ENCODE results near the gene ADAR. TPM values are rescaled to one million over a fixed set of nuclear protein-coding genes. Genes with fewer than 3 reads are reported as not detected.

ADAR gene
- total RNA-seq, 3 donors from 2014 or later, result 127 to 149 (median 137) TPM

- Histone ChIP-seq H3K9me3 (no peaks in the 10 kb centered on the region), H3K4me3 (no peak overlapping the region), H3K4me1 (ENCODE audit: low read depth) (no peaks in the 10 kb centered on the region), H3K36me3 (ENCODE audit: low read depth) (peaks cover 24% of the 10 kb centered on the region)
- DNase-seq (no peak), ATAC-seq (no peak)
- TF ChIP-seq, protein P1, sequence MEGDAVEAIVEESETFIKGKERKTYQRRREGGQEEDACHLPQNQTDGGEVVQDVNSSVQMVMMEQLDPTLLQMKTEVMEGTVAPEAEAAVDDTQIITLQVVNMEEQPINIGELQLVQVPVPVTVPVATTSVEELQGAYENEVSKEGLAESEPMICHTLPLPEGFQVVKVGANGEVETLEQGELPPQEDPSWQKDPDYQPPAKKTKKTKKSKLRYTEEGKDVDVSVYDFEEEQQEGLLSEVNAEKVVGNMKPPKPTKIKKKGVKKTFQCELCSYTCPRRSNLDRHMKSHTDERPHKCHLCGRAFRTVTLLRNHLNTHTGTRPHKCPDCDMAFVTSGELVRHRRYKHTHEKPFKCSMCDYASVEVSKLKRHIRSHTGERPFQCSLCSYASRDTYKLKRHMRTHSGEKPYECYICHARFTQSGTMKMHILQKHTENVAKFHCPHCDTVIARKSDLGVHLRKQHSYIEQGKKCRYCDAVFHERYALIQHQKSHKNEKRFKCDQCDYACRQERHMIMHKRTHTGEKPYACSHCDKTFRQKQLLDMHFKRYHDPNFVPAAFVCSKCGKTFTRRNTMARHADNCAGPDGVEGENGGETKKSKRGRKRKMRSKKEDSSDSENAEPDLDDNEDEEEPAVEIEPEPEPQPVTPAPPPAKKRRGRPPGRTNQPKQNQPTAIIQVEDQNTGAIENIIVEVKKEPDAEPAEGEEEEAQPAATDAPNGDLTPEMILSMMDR (IDR thresholded peaks at IDR 0.05), result no peak
- intact Hi-C loops (cut with DNase I, micrococcal nuclease), result no loop called here
Measured at GRCh38 chr1:154598871-154599635, 8.9 kb downstream of the ADAR start.

DNA sequence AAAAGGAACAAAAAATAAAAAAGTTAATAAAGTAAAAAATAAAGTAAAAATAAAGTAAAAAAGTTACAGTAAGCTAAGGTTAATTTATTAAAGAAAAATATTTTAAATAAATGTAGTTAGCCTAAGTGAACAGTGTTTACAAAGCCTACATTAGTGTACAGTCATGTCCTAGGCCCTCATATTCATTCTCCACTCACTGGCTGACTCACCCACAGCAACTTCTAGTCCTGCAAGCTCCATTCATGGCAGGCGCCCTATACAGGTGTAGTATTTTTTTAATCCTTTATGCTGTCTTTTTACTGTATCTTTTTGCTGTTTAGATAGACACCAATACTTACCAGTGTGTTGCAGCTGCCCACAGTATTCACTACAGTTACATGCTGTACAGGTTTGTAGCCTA, 12.4 kb downstream of the ADAR start:
- ATAC-seq, result no peak
- Histone ChIP-seq H3K36me3 (ENCODE audit: low read depth) (peaks cover 22% of the 10 kb centered on the region), H3K4me3 (no peak overlapping the region), H3K9me3 (no peaks in the 10 kb centered on the region), H3K4me1 (ENCODE audit: low read depth) (no peaks in the 10 kb centered on the region)
- TF ChIP-seq, protein P1 (IDR thresholded peaks at IDR 0.05), result no peak
- intact Hi-C loops (cut with DNase I, micrococcal nuclease), result no loop called here
- no peak for DNase-seq

DNA sequence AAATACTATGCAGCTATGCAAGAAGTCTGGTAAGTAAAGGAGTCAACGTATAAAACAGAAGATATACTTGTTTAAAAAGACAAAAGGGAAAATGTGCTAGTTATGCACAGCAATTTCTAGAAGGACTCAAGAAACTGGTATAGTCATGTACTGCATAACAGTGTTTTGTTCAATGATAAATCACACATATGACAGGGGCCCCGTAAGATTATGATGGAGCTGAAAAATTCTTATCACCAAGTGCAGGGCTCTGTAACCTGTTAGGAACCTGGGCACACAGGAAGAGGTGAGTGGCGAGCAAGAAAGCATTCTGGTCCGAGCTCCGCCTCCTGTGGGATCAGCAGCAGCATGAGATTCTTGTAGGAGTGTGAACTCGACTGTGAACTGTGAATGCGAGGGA, 13.2 kb downstream of the ADAR start:
- no peaks in the 10 kb centered on the region for H3K9me3 ChIP-seq
- intact Hi-C loops (cut with DNase I, micrococcal nuclease), result no loop called here

GRCh38 chr1:154593390-154593789, 14.6 kb downstream of the ADAR start:
- ATAC-seq (no peak), DNase-seq (no peak)
- Histone ChIP-seq H3K4me3 (no peak overlapping the region), H3K36me3 (ENCODE audit: low read depth) (peaks cover 30% of the 10 kb centered on the region), H3K4me1 (ENCODE audit: low read depth) (no peaks in the 10 kb centered on the region), H3K9me3 (no peaks in the 10 kb centered on the region)
- intact Hi-C loops (cut with DNase I, micrococcal nuclease), result no loop called here
- TF ChIP-seq, protein P1 (IDR thresholded peaks at IDR 0.05), result no peak

More for the DNA sequence above, 13.2 kb downstream of the ADAR start:
- Histone ChIP-seq H3K4me1 (ENCODE audit: low read depth) (no peaks in the 10 kb centered on the region), H3K36me3 (ENCODE audit: low read depth) (peaks cover 22% of the 10 kb centered on the region), H3K4me3 (no peak overlapping the region)
- ATAC-seq, result no peak
- no peak for DNase-seq
- TF ChIP-seq, protein P1 (IDR thresholded peaks at IDR 0.05), result no peak

GRCh38 chr1:154591206-154591605, 16.8 kb downstream of the ADAR start:
- TF ChIP-seq, protein P1 (IDR thresholded peaks at IDR 0.05), result no peak
- Histone ChIP-seq H3K4me1 (ENCODE audit: low read depth) (no peaks in the 10 kb centered on the region), H3K36me3 (ENCODE audit: low read depth) (peaks cover 33% of the 10 kb centered on the region), H3K4me3 (no peak overlapping the region), H3K9me3 (no peaks in the 10 kb centered on the region)
- ATAC-seq, result no peak
- intact Hi-C loops (cut with DNase I, micrococcal nuclease), result no loop called here
- no peak for DNase-seq

Measured in mucosa of descending colon (tissue), 3 donors.